ENCODE measurements around the gene UBAC2.

DNA sequence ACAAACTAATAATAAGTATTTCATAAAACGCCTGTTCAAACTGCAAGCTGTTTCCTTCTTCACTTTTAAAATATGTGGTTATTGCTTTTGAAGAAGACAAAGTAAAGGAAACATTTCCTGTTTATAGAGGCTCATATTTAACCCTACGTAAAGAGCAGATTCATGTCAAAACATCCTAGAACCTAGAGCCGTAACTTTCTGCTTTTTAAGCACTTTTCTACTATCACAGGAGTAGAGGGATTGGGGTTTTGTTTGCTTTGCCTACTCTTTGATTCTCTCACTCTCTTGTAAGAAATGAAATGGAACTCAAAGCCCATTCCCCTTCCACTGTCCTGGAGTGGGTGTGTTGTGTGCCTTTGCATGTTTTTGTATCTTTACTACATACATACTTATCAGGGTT lies 160.5 kb downstream of the UBAC2 start:
- TF ChIP-seq, protein P1, sequence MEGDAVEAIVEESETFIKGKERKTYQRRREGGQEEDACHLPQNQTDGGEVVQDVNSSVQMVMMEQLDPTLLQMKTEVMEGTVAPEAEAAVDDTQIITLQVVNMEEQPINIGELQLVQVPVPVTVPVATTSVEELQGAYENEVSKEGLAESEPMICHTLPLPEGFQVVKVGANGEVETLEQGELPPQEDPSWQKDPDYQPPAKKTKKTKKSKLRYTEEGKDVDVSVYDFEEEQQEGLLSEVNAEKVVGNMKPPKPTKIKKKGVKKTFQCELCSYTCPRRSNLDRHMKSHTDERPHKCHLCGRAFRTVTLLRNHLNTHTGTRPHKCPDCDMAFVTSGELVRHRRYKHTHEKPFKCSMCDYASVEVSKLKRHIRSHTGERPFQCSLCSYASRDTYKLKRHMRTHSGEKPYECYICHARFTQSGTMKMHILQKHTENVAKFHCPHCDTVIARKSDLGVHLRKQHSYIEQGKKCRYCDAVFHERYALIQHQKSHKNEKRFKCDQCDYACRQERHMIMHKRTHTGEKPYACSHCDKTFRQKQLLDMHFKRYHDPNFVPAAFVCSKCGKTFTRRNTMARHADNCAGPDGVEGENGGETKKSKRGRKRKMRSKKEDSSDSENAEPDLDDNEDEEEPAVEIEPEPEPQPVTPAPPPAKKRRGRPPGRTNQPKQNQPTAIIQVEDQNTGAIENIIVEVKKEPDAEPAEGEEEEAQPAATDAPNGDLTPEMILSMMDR (IDR thresholded peaks at IDR 0.05 in 8 of 11, conservative IDR thresholded peaks at IDR 0.05 in 3 of 11): no peak
- no peak for TF ChIP-seq POLR2A (IDR thresholded peaks at IDR 0.05)
- TF ChIP-seq POLR2AphosphoS5 (IDR thresholded peaks at IDR 0.05): no peak

Data from spleen (tissue), 7 donors.